GM21515 (cell line): ENCODE results near the gene SELENOM.
"Not testable (repeated sequence)": the region's sequence is repeated elsewhere in the genome, so short reads cannot be mapped to it uniquely, and the experiment has no call there.

Source experiments
- ATAC-seq: cut with Tn5 transposase; IDR thresholded peaks from one replicate; pipeline ENCODE4 v1.9.1; 2021; ENCODE audit not compliant: unreplicated experiment

Gene SELENOM

GRCh38 chr22:31106001-31106571 is 1.3 kb downstream of the SELENOM start:
- ATAC-seq = no peak

GRCh38 chr22:31105282-31105929 is 2.0 kb downstream of the SELENOM start:
- ATAC-seq = no peak

- ATAC-seq = no peak
Observed at GRCh38 chr22:31104869-31105268, 2.5 kb downstream of the SELENOM start.

- no peak for ATAC-seq
Observed at GRCh38 chr22:31103899-31104694, 3.3 kb downstream of the SELENOM start.

- ATAC-seq = no peak
Observed at GRCh38 chr22:31103111-31103510, 4.3 kb downstream of the SELENOM start.

- ATAC-seq = no peak
Observed at GRCh38 chr22:31102441-31103081, 4.8 kb downstream of the SELENOM start.

GRCh38 chr22:31100762-31101525 is 6.4 kb downstream of the SELENOM start:
- ATAC-seq = no peak

- ATAC-seq = no peak
Observed at GRCh38 chr22:31099841-31100761, 7.3 kb downstream of the SELENOM start.

GRCh38 chr22:31099386-31099785 is 8.0 kb downstream of the SELENOM start:
- no peak for ATAC-seq

GRCh38 chr22:31098632-31099110 is 8.7 kb downstream of the SELENOM start:
- no peak for ATAC-seq

GRCh38 chr22:31097941-31098631 is 9.3 kb downstream of the SELENOM start:
- ATAC-seq = no peak

- ATAC-seq = not testable (repeated sequence)
Observed at GRCh38 chr22:31097539-31097938, 9.8 kb downstream of the SELENOM start.

- no peak for ATAC-seq
Observed at GRCh38 chr22:31096657-31097279, 10.6 kb downstream of the SELENOM start.

GRCh38 chr22:31095637-31096249 is 11.6 kb downstream of the SELENOM start:
- ATAC-seq = no peak

GRCh38 chr22:31094741-31095140 is 12.6 kb downstream of the SELENOM start:
- no peak for ATAC-seq

GRCh38 chr22:31094021-31094551 is 13.3 kb downstream of the SELENOM start:
- ATAC-seq = no peak

- no peak for ATAC-seq
Observed at GRCh38 chr22:31093086-31093850, 14.1 kb downstream of the SELENOM start.
